Stimulated activated CD8-positive, alpha-beta memory T cell treated with anti-CD3 and anti-CD28 coated beads, Interleukin-12 subunit alpha, Interleukin-12 subunit beta, amount 100 ng/mL, for 1 hour (primary cell): ENCODE results near the gene CTCFL.

Experiments used
- DNase-seq: peaks from one replicate; pipeline ENCODE4 v3.0.0-alpha.2; 2020; ENCODE audit warnings: low read depth

CTCFL gene

GRCh38 chr20:57464642-57465211 is 60.2 kb downstream of the CTCFL start:
- no peak for DNase-seq

GRCh38 chr20:57462781-57463180 is 62.2 kb downstream of the CTCFL start:
- no peak for DNase-seq

GRCh38 chr20:57461726-57462125 is 63.2 kb downstream of the CTCFL start:
- no peak for DNase-seq

- DNase-seq, result no peak
Observed at GRCh38 chr20:57460781-57461465, 64.0 kb downstream of the CTCFL start.

GRCh38 chr20:57459897-57460296 is 65.0 kb downstream of the CTCFL start:
- no peak for DNase-seq

GRCh38 chr20:57459278-57459677 is 65.7 kb downstream of the CTCFL start:
- DNase-seq, result no peak

- no peak for DNase-seq
Observed at GRCh38 chr20:57458400-57459160, 66.4 kb downstream of the CTCFL start.

- no peak for DNase-seq
Observed at GRCh38 chr20:57457243-57458095, 67.5 kb downstream of the CTCFL start.

- no peak for DNase-seq
Observed at GRCh38 chr20:57456116-57456515, 68.8 kb downstream of the CTCFL start.

GRCh38 chr20:57455386-57455785 is 69.6 kb downstream of the CTCFL start:
- DNase-seq, result no peak

- no peak for DNase-seq
Observed at GRCh38 chr20:57451795-57452661, 72.9 kb downstream of the CTCFL start.

- DNase-seq, result no peak
Observed at GRCh38 chr20:57451431-57451794, 73.5 kb downstream of the CTCFL start.

GRCh38 chr20:57450931-57451330 is 74.0 kb downstream of the CTCFL start:
- no peak for DNase-seq

GRCh38 chr20:57450419-57450818 is 74.5 kb downstream of the CTCFL start:
- DNase-seq, result no peak

- DNase-seq, result no peak
Observed at GRCh38 chr20:57449398-57450354, 75.3 kb downstream of the CTCFL start.

GRCh38 chr20:57448764-57449354 is 76.1 kb downstream of the CTCFL start:
- no peak for DNase-seq
